BLaER1 treated with 17β-estradiol and CSF1 and Interleukin-3, amounts not matched to agents 10 nM and 100 nM (cell line): ENCODE data around the gene LIN54.
A peak's percentile ranks its signal among the peaks of the same experiment; 100 is the strongest.
"Not testable (repeated sequence)": the region's sequence is repeated elsewhere in the genome, so short reads cannot be mapped to it uniquely, and the experiment has no call there.

Experiments
- H3K27ac ChIP-seq, 11 experiments: shearing (Covaris generic); formaldehyde crosslinking; 2 replicates each; pipeline ENCODE4 v1.8.1; 2022
- H3K27me3 ChIP-seq, 11 experiments: shearing (Covaris generic); formaldehyde crosslinking; 2 replicates each; pipeline ENCODE4 v1.8.1; 2022
- H3K36me3 ChIP-seq, 11 experiments: shearing (Covaris generic); formaldehyde crosslinking; 2 replicates each; pipeline ENCODE4 v1.8.1; 2022
- H3K4me1 ChIP-seq, 10 experiments: shearing (Covaris generic); formaldehyde crosslinking; 2 replicates each; pipeline ENCODE4 v1.8.1; 2022
- H3K4me2 ChIP-seq, 11 experiments: shearing (Covaris generic); formaldehyde crosslinking; 2 replicates each; pipeline ENCODE4 v1.8.1; 2022
- H3K4me3 ChIP-seq, 10 experiments: shearing (Covaris generic); formaldehyde crosslinking; 2 replicates each; pipeline ENCODE4 v1.8.1; 2022
- H3K9ac ChIP-seq, 11 experiments: shearing (Covaris generic); formaldehyde crosslinking; 2 replicates each; pipeline ENCODE4 v1.8.1; 2022
- H3K9me3 ChIP-seq, 11 experiments: shearing (Covaris generic); formaldehyde crosslinking; replicated peaks in 1 of 11; 2 replicates each; pipeline ENCODE4 v1.8.1; 2022
- H4K20me1 ChIP-seq, 11 experiments: shearing (Covaris generic); formaldehyde crosslinking; 2 replicates each; pipeline ENCODE4 v1.8.1; 2022
- Cebpa-rat ChIP-seq, 11 experiments: shearing (Covaris generic); IDR thresholded peaks; 2 replicates each; pipeline ENCODE4 v1.8.1; 2022

LIN54 gene

GRCh38 chr4:83034630-83035494 lies 24.2 kb upstream of the LIN54 start, which contains the start of gene COPS4:
Gene COPS4, plus strand, starts transcription at chr4:83035183. Its CDS starts 42 bp downstream, at chr4:83035225.
- Histone ChIP-seq H3K4me1 (peaks cover 15 to 24% (median 19%) of the 10 kb centered on the region in 10 experiments), H3K27ac (peak within 1 kb of the TSS; percentile 78 to 91 (median 88)), H3K36me3 (peaks cover 0 to 9% (median 0%) of the 10 kb centered on the region in 11 experiments; a peak in 4 of 22 replicates), H3K9me3 (no peaks in the 10 kb centered on the region), H4K20me1 (peaks cover 0 to 28% (median 5%) of the 10 kb centered on the region in 11 experiments; a peak in 7 of 22 replicates), H3K4me3 (peak within 1 kb of the TSS; percentile 64 to 92 (median 82)), H3K4me2 (peak within 1 kb of the TSS; percentile 77 to 96 (median 91)), H3K27me3 (no peaks in the 10 kb centered on the region), H3K9ac (peak within 1 kb of the TSS; percentile 84 to 92 (median 87))
- no peak for TF ChIP-seq Cebpa-rat (IDR thresholded peaks at IDR 0.05)

- no peak overlapping the region for H3K4me2 ChIP-seq
- H3K27me3 ChIP-seq = no peaks in the 10 kb centered on the region
- H3K27ac ChIP-seq = no peak overlapping the region
- 0 out of 22 replicates have a peak, but pooled peaks cover 0 to under 1% (median 0%) of the 10 kb centered on the region in 11 experiments for H3K36me3 ChIP-seq
- H3K4me3 ChIP-seq = no peak overlapping the region
- no peak for TF ChIP-seq Cebpa-rat (IDR thresholded peaks at IDR 0.05)
- peaks cover 14 to 26% (median 22%) of the 10 kb centered on the region in 11 experiments for H3K9me3 ChIP-seq
- peaks cover 0 to 22% (median 15%) of the 10 kb centered on the region in 10 experiments; a peak in 16 of 20 replicates for H3K4me1 ChIP-seq
- no peaks in the 10 kb centered on the region for H4K20me1 ChIP-seq
- no peak overlapping the region for H3K9ac ChIP-seq
Measured at GRCh38 chr4:83029688-83030087, 19.1 kb upstream of the LIN54 start.

GRCh38 chr4:83028976-83029375 lies 18.4 kb upstream of the LIN54 start:
- Histone ChIP-seq H3K27ac (no peak overlapping the region), H3K4me1 (peaks cover 0 to 22% (median 15%) of the 10 kb centered on the region in 10 experiments; a peak in 16 of 20 replicates), H3K36me3 (peaks cover 0 to 4% (median 0%) of the 10 kb centered on the region in 11 experiments; a peak in 1 of 22 replicates), H3K9me3 (peaks cover 21 to 33% (median 29%) of the 10 kb centered on the region in 11 experiments), H3K4me3 (no peak overlapping the region), H3K27me3 (no peaks in the 10 kb centered on the region), H4K20me1 (no peaks in the 10 kb centered on the region), H3K9ac (no peak overlapping the region), H3K4me2 (no peak overlapping the region)
- no peak for TF ChIP-seq Cebpa-rat (IDR thresholded peaks at IDR 0.05)

GRCh38 chr4:83025563-83025962 lies 14.9 kb upstream of the LIN54 start:
- H3K4me2 ChIP-seq = peak overlapping the region in 10 of 11 experiments; percentile 18 to 70 (median 54); a peak in 19 of 22 replicates
- H3K9ac ChIP-seq = peak overlapping the region in 6 of 11 experiments; percentile 21 to 59 (median 43); a peak in 5 of 22 replicates
- peaks cover 27 to 46% (median 35%) of the 10 kb centered on the region in 11 experiments for H3K9me3 ChIP-seq

GRCh38 chr4:83024233-83024632 lies 13.6 kb upstream of the LIN54 start:
- H3K4me3 ChIP-seq = peak overlapping the region in 3 of 10 experiments; percentile 10 to 33 (median 13); a peak in 2 of 20 replicates
- peaks cover 27 to 46% (median 35%) of the 10 kb centered on the region in 11 experiments for H3K9me3 ChIP-seq
- H3K27me3 ChIP-seq = no peaks in the 10 kb centered on the region
- H3K27ac ChIP-seq = no peak overlapping the region; a peak in 1 of 22 replicates
- H3K4me2 ChIP-seq = no peak overlapping the region
- TF ChIP-seq Cebpa-rat (IDR thresholded peaks at IDR 0.05) = no peak
- no peak overlapping the region for H3K9ac ChIP-seq
- H3K36me3 ChIP-seq = peaks cover 0 to 4% (median 0%) of the 10 kb centered on the region in 11 experiments; a peak in 1 of 22 replicates
- H4K20me1 ChIP-seq = no peaks in the 10 kb centered on the region
- peaks cover 19 to 36% (median 25%) of the 10 kb centered on the region in 10 experiments; a peak in 19 of 20 replicates for H3K4me1 ChIP-seq

More at GRCh38 chr4:83025563-83025962, 14.9 kb upstream of the LIN54 start:
- Histone ChIP-seq H3K36me3 (peaks cover 0 to 4% (median 0%) of the 10 kb centered on the region in 11 experiments; a peak in 1 of 22 replicates), H4K20me1 (no peaks in the 10 kb centered on the region), H3K4me1 (peaks cover 12 to 25% (median 19%) of the 10 kb centered on the region in 10 experiments; a peak in 19 of 20 replicates), H3K27me3 (no peaks in the 10 kb centered on the region), H3K27ac (peak overlapping the region in 9 of 11 experiments; percentile 22 to 76 (median 65); a peak in 16 of 22 replicates), H3K4me3 (peak overlapping the region in 3 of 10 experiments; percentile 15 to 18 (median 16); a peak in 4 of 20 replicates)
- TF ChIP-seq Cebpa-rat (IDR thresholded peaks at IDR 0.05) = no peak

- H3K9me3 ChIP-seq = peaks cover 27 to 46% (median 35%) of the 10 kb centered on the region in 11 experiments
- not testable (repeated sequence) for H3K27ac ChIP-seq, H3K4me2 ChIP-seq
Measured at GRCh38 chr4:83023599-83023998, 13.0 kb upstream of the LIN54 start.

GRCh38 chr4:83022724-83023450 lies 12.3 kb upstream of the LIN54 start:
- H3K4me1 ChIP-seq = peaks cover 19 to 36% (median 25%) of the 10 kb centered on the region in 10 experiments; a peak in 19 of 20 replicates
- no peak overlapping the region for H3K9ac ChIP-seq
- no peak for TF ChIP-seq Cebpa-rat (IDR thresholded peaks at IDR 0.05)

More at GRCh38 chr4:83023599-83023998, 13.0 kb upstream of the LIN54 start:
- not testable (repeated sequence) for H4K20me1 ChIP-seq, H3K4me3 ChIP-seq, H3K27me3 ChIP-seq, H3K36me3 ChIP-seq, H3K9ac ChIP-seq
- peaks cover 19 to 36% (median 25%) of the 10 kb centered on the region in 10 experiments; a peak in 19 of 20 replicates for H3K4me1 ChIP-seq

GRCh38 chr4:83019794-83020494 lies 9.3 kb upstream of the LIN54 start:
- no peaks in the 10 kb centered on the region for H3K27me3 ChIP-seq
- H3K9me3 ChIP-seq = peaks cover 14 to 23% (median 16%) of the 10 kb centered on the region in 11 experiments
- H3K4me1 ChIP-seq = peaks cover 4 to 19% (median 12%) of the 10 kb centered on the region in 10 experiments; a peak in 16 of 20 replicates
- peak overlapping the region in 4 of 11 experiments; percentile 7 to 37 (median 30); a peak in 7 of 22 replicates for H3K4me2 ChIP-seq
- no peaks in the 10 kb centered on the region for H4K20me1 ChIP-seq
- no peak overlapping the region for H3K9ac ChIP-seq
- no peak overlapping the region for H3K4me3 ChIP-seq
- no peak for TF ChIP-seq Cebpa-rat (IDR thresholded peaks at IDR 0.05)
- H3K36me3 ChIP-seq = peaks cover 0 to 4% (median 0%) of the 10 kb centered on the region in 11 experiments; a peak in 1 of 22 replicates
- H3K27ac ChIP-seq = no peak overlapping the region

More at GRCh38 chr4:83022724-83023450, 12.3 kb upstream of the LIN54 start:
- Histone ChIP-seq H3K9me3 (peaks cover 27 to 46% (median 35%) of the 10 kb centered on the region in 11 experiments), H4K20me1 (no peaks in the 10 kb centered on the region), H3K36me3 (peaks cover 0 to 4% (median 0%) of the 10 kb centered on the region in 11 experiments; a peak in 1 of 22 replicates), H3K27me3 (no peaks in the 10 kb centered on the region), H3K4me2 (peak overlapping the region in 2 of 11 experiments; percentile 28 to 48; a peak in 4 of 22 replicates), H3K4me3 (no peak overlapping the region), H3K27ac (peak overlapping the region in 2 of 11 experiments; percentile 13 to 32; a peak in 2 of 22 replicates)
